HK-2 (cell line): ENCODE results near the gene GOLGA7B.

Source experiments
- DNase-seq: peaks from one replicate; pipeline ENCODE4 v3.0.0-alpha.2; 2018; ENCODE audit not compliant: unreplicated experiment

The GOLGA7B gene

GRCh38 chr10:97895915-97896314 lies 46.3 kb downstream of the GOLGA7B start:
- no peak for DNase-seq

DNA sequence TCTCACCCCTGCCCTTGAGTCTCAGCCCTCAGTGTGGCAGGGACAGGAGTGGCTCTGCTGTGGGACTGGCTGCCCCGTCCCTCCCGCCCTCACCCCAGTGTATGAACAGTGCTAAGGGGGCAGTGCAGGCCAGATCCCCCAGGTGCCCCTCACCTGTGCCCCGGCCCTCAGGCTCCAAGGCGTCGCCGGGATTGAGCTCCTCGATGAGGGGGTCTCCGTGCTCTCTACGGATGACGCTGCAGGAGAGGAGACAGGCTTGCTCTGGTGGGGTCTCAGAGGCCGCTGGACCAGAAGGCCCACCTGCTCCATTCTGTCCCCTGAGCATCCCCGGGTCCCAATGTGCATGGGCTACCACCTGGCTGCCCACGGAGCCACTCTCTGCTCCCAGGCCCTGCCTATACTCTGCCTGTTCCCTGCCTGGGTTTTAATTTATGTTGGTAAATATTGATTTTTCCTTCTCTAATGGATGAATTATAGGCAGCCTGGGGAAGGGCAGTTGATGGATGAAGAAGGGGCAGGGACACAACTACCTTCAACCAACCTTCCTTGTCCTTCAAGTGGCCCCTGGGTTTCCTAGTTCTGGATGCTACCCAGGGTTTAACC lies 47.2 kb downstream of the GOLGA7B start:
- no peak for DNase-seq

DNA sequence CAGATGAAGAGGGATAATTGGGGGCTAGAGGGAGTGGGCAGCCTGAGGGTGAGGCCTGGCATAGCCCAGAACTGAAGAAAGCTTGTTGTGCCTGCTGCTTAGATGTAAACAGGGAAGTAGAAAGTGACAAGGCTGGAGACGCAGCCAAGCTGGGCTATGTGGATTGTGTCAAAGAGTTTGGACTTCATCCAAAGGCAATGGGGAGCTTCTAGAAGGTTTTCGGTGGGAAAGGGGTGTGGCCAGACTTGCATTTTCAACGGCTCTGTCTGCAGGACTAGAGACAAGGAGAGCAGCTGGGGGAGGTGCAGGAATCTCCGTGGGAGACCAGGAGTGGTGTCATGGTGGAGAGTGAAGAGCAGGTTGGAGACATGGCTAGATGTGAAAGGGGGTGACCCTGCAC lies 48.8 kb downstream of the GOLGA7B start:
- DNase-seq: no peak

GRCh38 chr10:97901381-97901780 lies 51.7 kb downstream of the GOLGA7B start:
- no peak for DNase-seq

GRCh38 chr10:97903128-97904017 lies 53.7 kb downstream of the GOLGA7B start:
- DNase-seq: no peak

GRCh38 chr10:97904018-97904381 lies 54.4 kb downstream of the GOLGA7B start:
- no peak for DNase-seq

GRCh38 chr10:97904576-97904975 lies 54.9 kb downstream of the GOLGA7B start:
- DNase-seq: no peak

- no peak for DNase-seq
Observed at GRCh38 chr10:97905276-97905675, 55.6 kb downstream of the GOLGA7B start.

- no peak for DNase-seq
Observed at GRCh38 chr10:97907211-97907610, 57.6 kb downstream of the GOLGA7B start.

DNA sequence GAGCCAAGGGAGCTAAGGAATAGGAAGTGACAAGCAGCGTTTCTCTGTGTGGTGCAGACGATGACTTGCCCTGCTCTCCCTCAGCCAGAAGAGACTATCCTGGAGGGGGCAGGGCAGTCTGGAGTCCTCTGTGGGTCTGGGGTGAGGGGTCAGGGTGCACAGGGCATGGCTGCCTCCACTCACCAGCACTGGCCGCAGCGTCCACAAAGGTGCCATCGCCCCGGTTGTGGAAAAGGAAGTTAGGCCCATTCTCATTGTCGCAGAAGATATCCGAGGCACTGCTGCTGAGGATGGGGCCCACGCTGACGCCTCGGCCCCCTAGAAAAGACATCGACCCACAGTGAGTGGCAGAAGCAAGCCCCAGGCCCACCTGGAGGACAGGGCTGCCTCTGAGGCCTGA lies 58.2 kb downstream of the GOLGA7B start:
- no peak for DNase-seq

- no peak for DNase-seq
Observed at GRCh38 chr10:97910661-97911060, 61.0 kb downstream of the GOLGA7B start.

DNA sequence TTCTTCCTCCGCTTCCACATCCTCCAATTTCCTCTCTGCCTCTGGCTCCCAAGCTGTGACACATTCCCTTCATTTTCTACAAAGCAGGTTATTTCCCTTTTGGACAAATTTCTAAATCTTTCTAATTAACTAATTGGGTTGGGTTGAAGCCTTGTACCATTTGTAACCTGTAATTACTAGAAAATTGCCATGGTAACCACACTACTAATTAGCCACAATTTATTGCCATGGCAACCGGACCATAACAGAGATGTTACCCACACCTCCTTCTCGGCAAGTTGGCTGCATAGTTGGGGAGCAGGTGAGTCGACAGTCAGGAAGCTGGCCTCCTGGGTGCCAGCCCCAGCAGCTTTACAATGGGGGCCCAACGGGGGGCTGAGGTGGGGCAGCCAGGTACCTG lies 61.6 kb downstream of the GOLGA7B start:
- DNase-seq: no peak

GRCh38 chr10:97913193-97913592 lies 63.5 kb downstream of the GOLGA7B start:
- no peak for DNase-seq

- DNase-seq: no peak
Observed at GRCh38 chr10:97913614-97914013, 64.0 kb downstream of the GOLGA7B start.

DNA sequence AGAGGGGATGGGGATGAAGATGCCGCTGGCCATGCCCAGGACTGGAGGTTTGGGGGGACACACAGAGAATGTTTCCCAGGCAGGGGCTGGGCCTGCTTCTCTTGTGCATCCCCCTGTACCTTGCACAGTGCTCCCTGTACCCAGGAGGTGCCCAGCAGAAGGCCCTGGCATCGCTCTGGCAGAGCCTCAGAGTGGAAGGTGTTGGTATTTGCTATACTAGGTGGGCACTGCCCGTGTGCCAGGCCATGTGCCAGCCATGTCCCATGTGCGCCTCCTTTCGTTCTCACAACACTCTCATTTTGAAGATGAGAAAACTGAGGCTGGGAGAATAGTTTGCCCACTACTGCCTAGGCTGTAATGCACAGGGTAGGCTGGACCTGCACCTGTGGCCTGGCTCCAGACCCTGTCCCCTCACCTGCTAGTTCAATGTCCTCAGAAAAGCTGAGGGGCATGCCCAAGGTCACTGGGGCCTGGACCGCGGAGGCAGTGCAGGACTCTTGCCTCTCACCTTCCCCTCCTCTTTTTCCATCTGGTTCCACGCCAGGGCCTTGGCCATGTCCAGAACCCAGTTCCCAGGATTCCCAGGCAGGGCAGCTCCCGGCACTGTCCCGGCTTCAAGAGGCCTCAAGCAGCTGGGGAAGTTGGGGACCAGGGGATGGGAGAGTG lies 64.7 kb downstream of the GOLGA7B start:
- no peak for DNase-seq

DNA sequence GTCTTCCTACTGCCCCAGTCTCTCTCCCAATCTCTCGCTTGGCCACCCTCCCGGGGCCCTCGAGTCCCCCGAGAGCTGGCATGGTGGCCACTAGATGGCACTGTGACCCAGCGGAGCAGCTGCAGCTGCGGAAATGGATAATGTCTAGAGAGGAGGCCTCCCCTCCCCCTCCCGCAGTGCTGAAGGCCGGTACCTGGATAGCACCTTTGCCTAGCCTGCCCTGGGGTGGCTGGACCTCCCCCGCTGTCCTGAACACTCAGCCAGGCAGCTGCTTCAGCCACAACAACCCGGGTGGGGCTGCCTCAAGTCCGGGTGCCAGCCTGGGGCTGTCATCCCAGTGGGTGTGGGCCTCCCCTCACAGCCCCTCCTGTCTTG lies 65.2 kb downstream of the GOLGA7B start:
- DNase-seq: peak; percentile 85

DNA sequence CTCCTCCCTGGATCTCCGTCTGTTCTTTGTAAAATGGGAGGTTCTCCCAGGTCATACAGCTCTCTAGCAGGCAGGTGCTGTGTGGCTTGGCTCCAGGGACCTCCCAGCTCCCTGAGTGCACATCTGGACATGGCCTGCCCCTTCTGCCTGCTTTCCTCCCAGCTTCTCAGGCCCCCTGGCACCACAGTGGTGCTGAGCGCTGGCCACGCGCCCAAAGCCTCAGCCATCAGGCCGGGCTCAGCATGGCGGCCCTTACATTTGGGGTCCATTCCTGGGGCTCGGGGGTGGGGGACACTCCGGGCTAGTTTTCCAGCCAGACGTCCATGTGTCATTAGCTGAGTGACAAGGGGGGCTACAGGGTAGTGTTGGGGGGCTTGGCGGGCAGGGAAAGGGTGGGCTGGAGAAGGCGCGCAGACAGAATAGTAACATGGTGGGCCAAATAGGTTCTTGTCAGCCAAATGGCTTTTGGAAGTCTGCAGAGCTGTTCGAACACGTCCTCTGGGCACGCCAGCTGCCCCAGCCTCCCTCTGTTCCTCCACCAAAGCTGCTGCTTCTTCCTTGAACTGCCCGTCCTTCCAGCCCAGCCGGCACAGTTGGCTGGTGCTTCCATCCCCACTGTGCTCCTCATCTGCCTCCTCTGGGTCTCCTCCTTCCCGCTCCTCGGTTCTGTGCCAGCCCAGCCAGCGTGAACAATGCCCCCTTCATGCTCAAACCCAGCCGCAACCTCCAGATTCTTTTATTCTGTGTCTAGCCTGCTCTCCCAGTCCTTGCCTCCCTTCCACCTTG lies 65.9 kb downstream of the GOLGA7B start:
- no peak for DNase-seq

- no peak for DNase-seq
Observed at GRCh38 chr10:97916586-97916985, 66.9 kb downstream of the GOLGA7B start.

GRCh38 chr10:97919012-97919411 lies 69.4 kb downstream of the GOLGA7B start:
- DNase-seq: no peak

GRCh38 chr10:97920865-97921264 lies 71.2 kb downstream of the GOLGA7B start:
- DNase-seq: no peak
